ENCODE measurements around the gene TPD52L3.

- no peak for TF ChIP-seq CTCF (IDR thresholded peaks at IDR 0.05; ENCODE audit: borderline replicate concordance, extremely low read depth, low read length, poor library complexity, severe bottlenecking)
- no peak for TF ChIP-seq EZH2 (IDR thresholded peaks at IDR 0.05; ENCODE audit: borderline replicate concordance, low read depth, low read length, severe bottlenecking)
Measured at GRCh38 chr9:6356904-6357303, 28.7 kb downstream of the TPD52L3 start.
